ENCODE data around the gene RPUSD2. TPM values are rescaled to one million over a fixed set of nuclear protein-coding genes. Genes with fewer than 3 reads are reported as not detected.

RPUSD2 gene
- total RNA-seq, 5 donors from 2014 or later (not counting 1 experiment from before 2014, with no cell fraction given) = 17.4 to 24.7 (median 18.9) TPM

- Histone ChIP-seq H3K36me3 (ENCODE audit: control insufficient read depth in 2 of 2, extremely low read depth in 1 of 2, insufficient read depth in 1 of 2, low read length in 1 of 2) (no peaks in the 10 kb centered on the region), H3K9me3 (no peaks in the 10 kb centered on the region), H3K4me1 (ENCODE audit: control insufficient read depth in 1 of 2, extremely low read depth in 1 of 2, insufficient read depth in 2 of 2, low read length in 2 of 2) (no peaks in the 10 kb centered on the region), H3K27ac (ENCODE audit: low read length) (no peak overlapping the region), H3K27me3 (replicated peaks in 1 of 2; ENCODE audit: control insufficient read depth in 2 of 2, extremely low read depth in 1 of 2, insufficient read depth in 2 of 2, low read length in 1 of 2) (no peaks in the 10 kb centered on the region), H3K4me3 (ENCODE audit: control insufficient read depth in 1 of 2, extremely low read depth in 1 of 2, low read length in 1 of 2) (no peak overlapping the region)
- Mint-ChIP-seq H3K27ac (no peak overlapping the region), H3K9me3 (no peaks in the 10 kb centered on the region), H3K4me3 (no peak overlapping the region), H3K36me3 (no peaks in the 10 kb centered on the region), H3K4me1 (no peaks in the 10 kb centered on the region), H3K27me3 (no peaks in the 10 kb centered on the region)
- WGBS (ENCODE audit: insufficient coverage) = no CpG with 5 or more reads among the region's 5 CpGs
- ChIA-PET CTCF (interaction anchor here in 1 of 2 donors (0.6 kb wide), 1 partner anchor 88 kb away, joined by 4 read pairs; no protein-coding TSS in a partner anchor), POLR2A (no interaction called here)
- DNase-seq = no peak
- no peak for ATAC-seq (replicated peaks in 1 of 4)
These were observed 44.0 kb downstream of the RPUSD2 start for GRCh38 chr15:40613080-40613479.

- ChIA-PET POLR2A (no interaction called here), CTCF (interaction anchor here in 1 of 2 donors (0.5 to 0.6 kb wide), 2 partner anchors 10 to 511 kb away, joined by 3 to 5 read pairs; no protein-coding TSS in a partner anchor)
- H3K36me3 Mint-ChIP-seq = no peaks in the 10 kb centered on the region
- Histone ChIP-seq H3K4me3 (ENCODE audit: control insufficient read depth in 1 of 2, extremely low read depth in 1 of 2, low read length in 1 of 2) (no peak overlapping the region), H3K36me3 (ENCODE audit: control insufficient read depth in 2 of 2, extremely low read depth in 1 of 2, insufficient read depth in 1 of 2, low read length in 1 of 2) (no peaks in the 10 kb centered on the region), H3K4me1 (ENCODE audit: control insufficient read depth in 1 of 2, extremely low read depth in 1 of 2, insufficient read depth in 2 of 2, low read length in 2 of 2) (no peaks in the 10 kb centered on the region), H3K27me3 (replicated peaks in 1 of 2; ENCODE audit: control insufficient read depth in 2 of 2, extremely low read depth in 1 of 2, insufficient read depth in 2 of 2, low read length in 1 of 2) (no peaks in the 10 kb centered on the region), H3K9me3 (no peaks in the 10 kb centered on the region), H3K27ac (ENCODE audit: low read length) (no peak overlapping the region)
- H3K4me1 Mint-ChIP-seq = no peaks in the 10 kb centered on the region
- no CpG with 5 or more reads among the region's 2 CpGs for WGBS (ENCODE audit: insufficient coverage)
- H3K4me3 Mint-ChIP-seq = no peak overlapping the region
- ATAC-seq (replicated peaks in 1 of 4) (no peak), DNase-seq (no peak)
- no peaks in the 10 kb centered on the region for H3K9me3 Mint-ChIP-seq
- H3K27ac Mint-ChIP-seq = no peak overlapping the region
- H3K27me3 Mint-ChIP-seq = no peaks in the 10 kb centered on the region
These were observed 48.9 kb downstream of the RPUSD2 start for GRCh38 chr15:40618023-40618422.

- Histone ChIP-seq H3K36me3 (ENCODE audit: control insufficient read depth in 2 of 2, extremely low read depth in 1 of 2, insufficient read depth in 1 of 2, low read length in 1 of 2) (no peaks in the 10 kb centered on the region), H3K27ac (ENCODE audit: low read length) (no peak overlapping the region), H3K4me3 (ENCODE audit: control insufficient read depth in 1 of 2, extremely low read depth in 1 of 2, low read length in 1 of 2) (no peak overlapping the region), H3K9me3 (no peaks in the 10 kb centered on the region), H3K27me3 (replicated peaks in 1 of 2; ENCODE audit: control insufficient read depth in 2 of 2, extremely low read depth in 1 of 2, insufficient read depth in 2 of 2, low read length in 1 of 2) (no peaks in the 10 kb centered on the region), H3K4me1 (ENCODE audit: control insufficient read depth in 1 of 2, extremely low read depth in 1 of 2, insufficient read depth in 2 of 2, low read length in 2 of 2) (no peaks in the 10 kb centered on the region)
- H3K27ac Mint-ChIP-seq = no peak overlapping the region
- H3K4me1 Mint-ChIP-seq = no peaks in the 10 kb centered on the region
- H3K4me3 Mint-ChIP-seq = no peak overlapping the region
- DNase-seq (no peak), ATAC-seq (replicated peaks in 1 of 4) (no peak)
- no peaks in the 10 kb centered on the region for H3K9me3 Mint-ChIP-seq
- CTCF ChIA-PET = no interaction called here
- no peaks in the 10 kb centered on the region for H3K36me3 Mint-ChIP-seq
- POLR2A ChIA-PET = no interaction called here
- H3K27me3 Mint-ChIP-seq = no peaks in the 10 kb centered on the region
These were observed 49.8 kb downstream of the RPUSD2 start for GRCh38 chr15:40618906-40619305.

- no peaks in the 10 kb centered on the region for H3K4me1 ChIP-seq (ENCODE audit: control insufficient read depth in 1 of 2, extremely low read depth in 1 of 2, insufficient read depth in 2 of 2, low read length in 2 of 2)
- no peaks in the 10 kb centered on the region for H3K4me1 Mint-ChIP-seq
- ATAC-seq (replicated peaks in 1 of 4) (no peak), DNase-seq (no peak)
- H3K9me3 ChIP-seq = no peaks in the 10 kb centered on the region
- H3K27me3 Mint-ChIP-seq = no peaks in the 10 kb centered on the region
- H3K36me3 ChIP-seq (ENCODE audit: control insufficient read depth in 2 of 2, extremely low read depth in 1 of 2, insufficient read depth in 1 of 2, low read length in 1 of 2) = no peaks in the 10 kb centered on the region
- ChIA-PET POLR2A (no interaction called here), CTCF (interaction anchor here in 1 of 2 donors (1.1 kb wide), 1 partner anchor 9 kb away, joined by 3 read pairs; no protein-coding TSS in a partner anchor)
- no peaks in the 10 kb centered on the region for H3K27me3 ChIP-seq (replicated peaks in 1 of 2; ENCODE audit: control insufficient read depth in 2 of 2, extremely low read depth in 1 of 2, insufficient read depth in 2 of 2, low read length in 1 of 2)
- no peak overlapping the region for H3K27ac Mint-ChIP-seq
- no peaks in the 10 kb centered on the region for H3K9me3 Mint-ChIP-seq
- 93% methylated on average over 2 of the region's 2 CpGs for WGBS (ENCODE audit: insufficient coverage)
- no peak overlapping the region for H3K27ac ChIP-seq (ENCODE audit: low read length)
- H3K36me3 Mint-ChIP-seq = no peaks in the 10 kb centered on the region
- H3K4me3 ChIP-seq (ENCODE audit: control insufficient read depth in 1 of 2, extremely low read depth in 1 of 2, low read length in 1 of 2) = no peak overlapping the region
- H3K4me3 Mint-ChIP-seq = no peak overlapping the region
These were observed 54.3 kb downstream of the RPUSD2 start for GRCh38 chr15:40623361-40623760.

Other genes with a start within 250 kb of the RPUSD2 start
- 10 to 100 TPM in 1 of 5 donors, 1 to 10 TPM in 4; 5.5 to 10.9 (median 6.4) TPM for gene INAFM2, start 245.6 kb upstream of the RPUSD2 start, total RNA-seq
- 1 to 10 TPM in 4 of 5 donors, under 1 TPM in 1; 0.80 to 2.2 (median 1.7) TPM for gene CCDC9B, start 228.4 kb upstream of the RPUSD2 start, total RNA-seq
- gene PHGR1, start 218.3 kb upstream of the RPUSD2 start, total RNA-seq = under 1 TPM in 1 of 5 donors, not detected in 4; 0.70 TPM
- 1 to 10 TPM in 1 of 5 donors, under 1 TPM in 4; 0.03 to 1.4 (median 0.18) TPM for gene DISP2, start 211.1 kb upstream of the RPUSD2 start, total RNA-seq
- gene KNSTRN, start 186.6 kb upstream of the RPUSD2 start, total RNA-seq = 1 to 10 TPM; 3.8 to 8.0 (median 6.2) TPM
- gene IVD, start 163.5 kb upstream of the RPUSD2 start, total RNA-seq = 10 to 100 TPM; 52.3 to 89.8 (median 81.4) TPM
- gene BAHD1, start 128.3 kb upstream of the RPUSD2 start, total RNA-seq = 10 to 100 TPM; 31.1 to 50.9 (median 48.1) TPM
- 10 to 100 TPM in 2 of 5 donors, 1 to 10 TPM in 3; 5.8 to 13.3 (median 9.9) TPM for gene CHST14, start 98.3 kb upstream of the RPUSD2 start, total RNA-seq
- gene CCDC32, start 4.3 kb upstream of the RPUSD2 start, total RNA-seq = 10 to 100 TPM; 19.9 to 31.5 (median 27.2) TPM
- 1 to 10 TPM in 4 of 5 donors, under 1 TPM in 1; 0.55 to 3.8 (median 1.7) TPM for gene KNL1, start 24.9 kb downstream of the RPUSD2 start, total RNA-seq
- 1 to 10 TPM in 4 of 5 donors, under 1 TPM in 1; 0.85 to 2.5 (median 1.2) TPM for gene RAD51, start 125.9 kb downstream of the RPUSD2 start, total RNA-seq
- gene RMDN3, start 186.0 kb downstream of the RPUSD2 start, total RNA-seq = 10 to 100 TPM; 23.9 to 32.3 (median 26.9) TPM
- gene GCHFR, start 194.8 kb downstream of the RPUSD2 start, total RNA-seq = 10 to 100 TPM; 13.7 to 29.9 (median 28.4) TPM
- 1 to 10 TPM in 4 of 5 donors, under 1 TPM in 1; 0.60 to 3.2 (median 2.4) TPM for gene C15orf62, start 200.7 kb downstream of the RPUSD2 start, total RNA-seq
- 10 to 100 TPM; 20.0 to 38.9 (median 30.8) TPM for gene ZFYVE19, start 237.8 kb downstream of the RPUSD2 start, total RNA-seq
- 10 to 100 TPM; 33.1 to 47.5 (median 45.1) TPM for gene DNAJC17, start 238.2 kb downstream of the RPUSD2 start, total RNA-seq